Hematopoietic multipotent progenitor cell (in vitro differentiated cells): ENCODE results near the gene SRSF7. TPM values are rescaled to one million over a fixed set of nuclear protein-coding genes. Genes with fewer than 3 reads are reported as not detected.
"Not testable (repeated sequence)": the region's sequence is repeated elsewhere in the genome, so short reads cannot be mapped to it uniquely, and the experiment has no call there.

ENCODE experiments used
- DNase-seq, 3 donors: peaks; one replicate each; pipeline ENCODE4 v3.0.0-alpha.2; 2011 to 2015; ENCODE audit warnings: low read depth in 2 of 3, low spot score in 2 of 3
- total RNA-seq: library from RNA; depleted of rRNA; stranded (reverse); fragments of >200 nt; gene quantifications from one replicate; pipeline ENCODE4 v1.2.3, GENCODE V29; 2012

Gene SRSF7
- total RNA-seq, 1 donor: 93.2 TPM

GRCh38 chr2:38754506-38754905 lies 3.3 kb upstream of the SRSF7 start:
- peak in 1 of 3 donors; percentile 31 for DNase-seq

GRCh38 chr2:38754049-38754448 lies 2.9 kb upstream of the SRSF7 start:
- no peak for DNase-seq

GRCh38 chr2:38751596-38752410 lies 642 bp upstream of the SRSF7 start:
- DNase-seq: no peak

- DNase-seq: peak in 2 of 3 donors; percentile 31
Observed at GRCh38 chr2:38750011-38750890, 910 bp downstream of the SRSF7 start.

GRCh38 chr2:38748943-38749804 lies 2.0 kb downstream of the SRSF7 start:
- DNase-seq: no peak

- DNase-seq: no peak
Observed at GRCh38 chr2:38748391-38748790, 2.8 kb downstream of the SRSF7 start.

GRCh38 chr2:38747819-38748218 lies 3.3 kb downstream of the SRSF7 start:
- DNase-seq: no peak

GRCh38 chr2:38747007-38747424 lies 4.1 kb downstream of the SRSF7 start:
- DNase-seq: no peak

- no peak for DNase-seq
Observed at GRCh38 chr2:38745267-38745666, 5.9 kb downstream of the SRSF7 start.

GRCh38 chr2:38744399-38744780 lies 6.8 kb downstream of the SRSF7 start:
- no peak for DNase-seq

- no peak for DNase-seq
Observed at GRCh38 chr2:38743672-38744398, 7.3 kb downstream of the SRSF7 start.

GRCh38 chr2:38742797-38743559 lies 8.2 kb downstream of the SRSF7 start:
- DNase-seq: no peak

- DNase-seq: peak in 2 of 3 donors; percentile 45 to 82
Observed at GRCh38 chr2:38740851-38741731, 10.1 kb downstream of the SRSF7 start.

GRCh38 chr2:38739524-38739923 lies 11.6 kb downstream of the SRSF7 start:
- DNase-seq: no peak

GRCh38 chr2:38737925-38738324 lies 13.2 kb downstream of the SRSF7 start:
- DNase-seq: no peak

GRCh38 chr2:38737000-38737698 lies 14.0 kb downstream of the SRSF7 start:
- DNase-seq: not testable (repeated sequence)

- DNase-seq: no peak
Observed at GRCh38 chr2:38735999-38736320, 15.2 kb downstream of the SRSF7 start.
